ENCODE results near the gene DNAJC24. TPM values are rescaled to one million over a fixed set of nuclear protein-coding genes. Genes with fewer than 3 reads are reported as not detected.

DNAJC24 gene
- polyA plus RNA-seq, 1 donor from 2014 or later: 12.2 TPM

- Mint-ChIP-seq H3K4me1 (peaks cover 7 to 12% (median 9%) of the 10 kb centered on the region in 3 donors), H3K4me3 (peak overlapping the region in 1 of 4 donors; percentile 72), H3K9me3 (no peaks in the 10 kb centered on the region), H3K27ac (no peak overlapping the region), H3K27me3 (no peaks in the 10 kb centered on the region), H3K36me3 (peaks cover 3% of the 10 kb centered on the region)
These were observed 6.2 kb downstream of the DNAJC24 start for GRCh38 chr11:31375879-31376278.

DNA sequence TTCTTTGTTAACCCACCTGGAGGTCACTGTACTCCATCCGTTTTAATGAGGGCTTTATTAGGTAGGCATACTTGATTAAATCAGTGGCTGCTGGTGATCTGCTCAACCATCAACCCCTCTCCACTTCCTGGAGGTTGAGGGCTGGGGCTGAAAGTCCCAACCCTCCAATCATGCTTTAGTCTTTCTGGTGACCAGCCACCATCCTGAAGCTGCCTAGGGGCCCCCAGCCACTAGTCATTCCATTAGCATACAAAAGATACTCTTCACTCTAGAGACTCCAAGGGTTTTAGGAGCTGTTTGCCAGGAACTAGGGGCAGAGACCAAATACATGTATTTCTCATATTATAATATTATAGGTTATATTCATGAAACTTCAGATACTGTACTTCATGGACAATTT is 13.5 kb downstream of the DNAJC24 start:
- H3K27ac Mint-ChIP-seq: no peak overlapping the region
- H3K4me1 Mint-ChIP-seq: no peaks in the 10 kb centered on the region
- H3K36me3 Mint-ChIP-seq: peaks cover 7% of the 10 kb centered on the region
- H3K27me3 Mint-ChIP-seq: no peaks in the 10 kb centered on the region
- H3K9me3 Mint-ChIP-seq: no peaks in the 10 kb centered on the region
- H3K4me3 Mint-ChIP-seq: no peak overlapping the region

GRCh38 chr11:31387379-31387778 is 17.7 kb downstream of the DNAJC24 start:
- Mint-ChIP-seq H3K36me3 (peaks cover 9% of the 10 kb centered on the region), H3K4me1 (peaks cover 0 to 2% (median 0%) of the 10 kb centered on the region in 3 donors), H3K4me3 (no peak overlapping the region), H3K27me3 (no peaks in the 10 kb centered on the region), H3K27ac (no peak overlapping the region), H3K9me3 (peaks cover 1 to 9% (median 3%) of the 10 kb centered on the region in 3 donors)

DNA sequence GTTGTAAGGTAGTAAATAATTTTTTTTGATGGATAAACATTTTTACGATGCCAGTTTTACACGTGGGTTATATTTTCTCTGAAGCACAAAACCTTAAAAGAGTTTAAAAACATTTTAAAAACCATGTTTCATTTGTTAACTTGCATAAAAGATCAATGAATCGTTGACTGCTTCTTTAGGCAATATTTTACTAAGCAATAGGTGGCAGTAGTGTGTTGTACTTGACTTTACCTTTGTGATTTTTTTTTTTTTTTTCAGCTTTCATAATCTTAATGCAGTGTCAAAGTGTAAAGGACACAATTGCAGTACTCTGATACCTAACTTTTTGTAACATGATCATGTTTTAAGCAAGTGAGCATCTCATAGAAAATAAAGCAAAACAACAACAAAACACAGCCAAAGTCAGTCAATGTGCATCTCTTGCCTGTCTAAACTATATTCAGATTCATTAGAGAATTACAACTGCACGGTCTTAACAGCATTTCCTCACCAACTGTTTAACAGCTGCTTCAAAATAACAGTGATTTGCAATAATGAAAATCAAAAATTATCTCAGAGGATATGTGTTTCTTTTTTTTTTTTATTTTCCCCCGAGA is 27.7 kb downstream of the DNAJC24 start:
- no peak overlapping the region for H3K27ac Mint-ChIP-seq
- H3K27me3 Mint-ChIP-seq: no peaks in the 10 kb centered on the region
- peaks cover 5% of the 10 kb centered on the region for H3K36me3 Mint-ChIP-seq

GRCh38 chr11:31404614-31405013 is 35.0 kb downstream of the DNAJC24 start:
- Mint-ChIP-seq H3K27ac (no peak overlapping the region), H3K27me3 (no peaks in the 10 kb centered on the region), H3K4me1 (peaks cover 2 to 6% (median 3%) of the 10 kb centered on the region in 3 donors), H3K9me3 (no peaks in the 10 kb centered on the region), H3K4me3 (no peak overlapping the region), H3K36me3 (peaks cover 8% of the 10 kb centered on the region)

More for the DNA sequence above, 27.7 kb downstream of the DNAJC24 start:
- H3K4me1 Mint-ChIP-seq: peaks cover 3 to 6% (median 5%) of the 10 kb centered on the region in 3 donors
- H3K9me3 Mint-ChIP-seq: peaks cover 0 to 5% (median 0%) of the 10 kb centered on the region in 3 donors
- no peak overlapping the region for H3K4me3 Mint-ChIP-seq

- H3K9me3 Mint-ChIP-seq: peaks cover 0 to 3% (median 2%) of the 10 kb centered on the region in 3 donors
- H3K4me3 Mint-ChIP-seq: no peak overlapping the region
- H3K36me3 Mint-ChIP-seq: peaks cover 16% of the 10 kb centered on the region
- H3K4me1 Mint-ChIP-seq: peaks cover 0 to 6% (median 2%) of the 10 kb centered on the region in 3 donors
- no peak overlapping the region for H3K27ac Mint-ChIP-seq
- H3K27me3 Mint-ChIP-seq: no peaks in the 10 kb centered on the region
These were observed 38.5 kb downstream of the DNAJC24 start for GRCh38 chr11:31408201-31408600.

DNA sequence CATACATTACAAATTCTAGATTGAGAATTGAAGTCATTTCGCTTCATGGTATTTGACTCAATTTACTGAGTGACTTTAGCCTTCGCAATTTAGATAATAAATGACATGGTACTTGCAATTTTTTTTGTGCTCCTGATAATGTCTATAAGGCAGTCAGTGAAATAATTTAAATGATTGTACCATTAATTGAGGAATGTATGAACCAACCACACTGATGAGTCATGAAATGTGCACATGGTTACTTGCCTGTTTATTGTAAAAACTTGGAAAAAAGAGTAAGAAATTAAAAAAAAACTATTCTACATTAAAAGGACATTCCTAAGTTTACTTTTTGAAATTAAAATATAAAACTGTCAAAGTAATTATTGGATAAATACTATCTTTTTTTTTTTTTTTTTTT is 43.3 kb downstream of the DNAJC24 start:
- peaks cover 0 to 3% (median 2%) of the 10 kb centered on the region in 3 donors for H3K9me3 Mint-ChIP-seq
- no peaks in the 10 kb centered on the region for H3K27me3 Mint-ChIP-seq
- no peak overlapping the region for H3K27ac Mint-ChIP-seq
- H3K4me3 Mint-ChIP-seq: no peak overlapping the region
- peaks cover 20% of the 10 kb centered on the region for H3K36me3 Mint-ChIP-seq
- peaks cover 0 to 6% (median 2%) of the 10 kb centered on the region in 3 donors for H3K4me1 Mint-ChIP-seq

GRCh38 chr11:31414338-31414737 is 44.7 kb downstream of the DNAJC24 start:
- H3K27ac Mint-ChIP-seq: no peak overlapping the region
- H3K4me1 Mint-ChIP-seq: peaks cover 0 to 2% (median 0%) of the 10 kb centered on the region in 3 donors
- H3K36me3 Mint-ChIP-seq: peaks cover 20% of the 10 kb centered on the region
- H3K9me3 Mint-ChIP-seq: peaks cover 0 to 3% (median 2%) of the 10 kb centered on the region in 3 donors
- H3K27me3 Mint-ChIP-seq: no peaks in the 10 kb centered on the region
- H3K4me3 Mint-ChIP-seq: no peak overlapping the region

DNA sequence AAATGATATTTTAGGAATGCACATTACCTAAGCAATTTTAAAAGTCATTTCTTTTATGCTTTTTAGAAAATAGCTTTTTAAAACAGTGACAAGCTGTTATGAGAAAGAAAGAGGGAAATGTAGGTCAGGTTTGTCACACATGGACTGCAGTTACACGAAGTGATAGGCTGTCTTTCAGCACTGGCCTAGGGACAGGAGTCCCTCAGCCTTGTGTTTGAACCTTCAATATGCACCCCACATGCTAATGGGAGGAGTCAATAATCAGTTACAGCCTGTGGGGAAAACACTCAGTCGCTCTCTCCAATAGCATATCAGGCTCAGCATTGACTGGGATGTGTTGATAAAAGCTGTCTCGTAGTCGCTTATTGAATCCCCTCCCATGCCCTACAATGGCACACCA is 45.8 kb downstream of the DNAJC24 start:
- peaks cover 0 to 2% (median under 1%) of the 10 kb centered on the region in 3 donors for H3K9me3 Mint-ChIP-seq
- H3K4me1 Mint-ChIP-seq: no peaks in the 10 kb centered on the region
- peaks cover 19% of the 10 kb centered on the region for H3K36me3 Mint-ChIP-seq
- H3K27ac Mint-ChIP-seq: no peak overlapping the region
- H3K4me3 Mint-ChIP-seq: no peak overlapping the region
- no peaks in the 10 kb centered on the region for H3K27me3 Mint-ChIP-seq

DNA sequence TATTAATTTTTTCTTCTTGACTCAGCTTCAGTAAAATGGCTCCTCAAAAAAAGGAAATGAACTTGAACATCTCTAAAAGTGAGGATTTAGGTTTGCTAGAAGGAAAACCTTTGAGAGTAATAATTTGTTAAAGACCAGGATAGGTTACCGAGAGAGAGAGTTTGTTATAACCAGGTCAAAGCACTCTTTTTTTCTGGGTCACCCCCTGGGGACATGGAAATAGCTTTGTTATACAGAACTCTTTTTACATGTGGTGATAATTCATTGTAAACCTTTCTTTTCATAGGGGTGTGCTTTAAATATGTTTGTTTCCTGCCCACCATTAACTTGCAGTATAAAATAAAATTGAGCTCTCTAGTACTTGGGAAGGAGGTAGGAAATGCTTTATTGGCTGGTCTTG is 47.7 kb downstream of the DNAJC24 start:
- H3K4me1 Mint-ChIP-seq: no peaks in the 10 kb centered on the region
- H3K27me3 Mint-ChIP-seq: no peaks in the 10 kb centered on the region
- H3K9me3 Mint-ChIP-seq: no peaks in the 10 kb centered on the region
- H3K36me3 Mint-ChIP-seq: peaks cover 10% of the 10 kb centered on the region
- H3K27ac Mint-ChIP-seq: no peak overlapping the region
- no peak overlapping the region for H3K4me3 Mint-ChIP-seq

GRCh38 chr11:31417816-31418215 is 48.2 kb downstream of the DNAJC24 start:
- Mint-ChIP-seq H3K36me3 (peaks cover 11% of the 10 kb centered on the region), H3K9me3 (no peaks in the 10 kb centered on the region), H3K4me3 (no peak overlapping the region), H3K4me1 (no peaks in the 10 kb centered on the region), H3K27me3 (no peaks in the 10 kb centered on the region), H3K27ac (no peak overlapping the region)

DNA sequence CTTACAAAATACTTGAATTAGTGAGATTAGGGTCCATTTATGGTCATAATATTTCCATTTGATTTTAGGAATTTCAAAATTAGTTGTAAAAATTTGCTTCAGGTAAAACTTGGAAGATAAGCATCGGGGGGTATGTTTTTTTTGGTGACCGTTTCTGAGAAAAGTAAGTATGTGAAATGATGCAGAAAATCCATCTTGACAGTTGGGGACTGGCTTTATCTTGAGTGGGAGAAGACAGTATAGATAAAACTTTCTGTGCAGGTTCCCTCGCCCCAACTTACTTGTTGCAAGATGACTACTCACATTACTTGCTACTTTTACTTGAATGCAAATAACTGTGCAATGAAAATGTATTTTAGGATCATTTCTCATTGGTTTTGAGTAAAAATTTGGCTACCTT is 49.5 kb downstream of the DNAJC24 start:
- Mint-ChIP-seq H3K27me3 (no peaks in the 10 kb centered on the region), H3K27ac (no peak overlapping the region), H3K9me3 (no peaks in the 10 kb centered on the region), H3K4me1 (no peaks in the 10 kb centered on the region), H3K36me3 (peaks cover 16% of the 10 kb centered on the region), H3K4me3 (no peak overlapping the region)

DNA sequence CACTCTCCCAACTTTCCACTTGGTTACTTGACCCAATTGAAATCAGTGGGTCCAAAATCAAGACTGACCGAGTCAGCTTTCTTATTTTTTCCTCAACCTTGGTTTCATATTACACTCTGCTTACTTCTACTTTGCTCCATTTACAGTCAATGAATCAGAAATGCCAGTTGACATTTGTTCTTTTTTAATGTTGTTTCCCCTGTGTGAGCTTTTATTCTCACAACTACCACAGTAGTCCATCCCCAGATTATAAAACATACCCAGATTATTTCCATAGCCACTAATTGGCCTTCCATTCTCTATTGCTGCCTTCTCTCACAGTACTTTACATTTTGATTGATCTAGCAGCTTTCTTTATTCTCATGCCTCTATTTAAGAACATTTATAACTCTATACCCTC is 50.0 kb downstream of the DNAJC24 start:
- no peak overlapping the region for H3K27ac Mint-ChIP-seq
- H3K9me3 Mint-ChIP-seq: no peaks in the 10 kb centered on the region
- H3K36me3 Mint-ChIP-seq: peaks cover 14% of the 10 kb centered on the region
- no peaks in the 10 kb centered on the region for H3K27me3 Mint-ChIP-seq
- H3K4me1 Mint-ChIP-seq: no peaks in the 10 kb centered on the region
- H3K4me3 Mint-ChIP-seq: no peak overlapping the region

DNA sequence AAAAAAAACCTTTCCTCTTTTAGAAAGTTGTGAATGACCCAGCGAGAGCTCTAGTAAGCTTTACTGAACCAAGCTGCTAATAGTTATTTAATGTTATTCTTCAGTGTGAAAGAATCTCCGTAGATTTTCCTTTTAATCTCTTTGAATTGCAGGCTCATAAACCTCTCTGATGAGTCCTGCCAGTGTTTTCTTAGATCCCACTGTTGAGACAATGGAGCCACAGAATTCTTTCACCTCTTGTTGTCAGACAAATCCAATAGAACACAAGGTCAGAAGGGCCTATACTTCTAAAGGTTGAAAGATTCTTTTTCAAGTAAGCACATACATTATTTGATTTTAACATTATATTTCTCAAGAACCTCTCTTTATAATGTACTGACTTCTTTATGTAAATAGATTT is 52.2 kb downstream of the DNAJC24 start:
- H3K27me3 Mint-ChIP-seq: no peaks in the 10 kb centered on the region
- peaks cover 0 to 1% (median 0%) of the 10 kb centered on the region in 3 donors for H3K4me1 Mint-ChIP-seq
- H3K36me3 Mint-ChIP-seq: peaks cover 13% of the 10 kb centered on the region
- H3K27ac Mint-ChIP-seq: no peak overlapping the region
- H3K9me3 Mint-ChIP-seq: no peaks in the 10 kb centered on the region
- H3K4me3 Mint-ChIP-seq: no peak overlapping the region

DNA sequence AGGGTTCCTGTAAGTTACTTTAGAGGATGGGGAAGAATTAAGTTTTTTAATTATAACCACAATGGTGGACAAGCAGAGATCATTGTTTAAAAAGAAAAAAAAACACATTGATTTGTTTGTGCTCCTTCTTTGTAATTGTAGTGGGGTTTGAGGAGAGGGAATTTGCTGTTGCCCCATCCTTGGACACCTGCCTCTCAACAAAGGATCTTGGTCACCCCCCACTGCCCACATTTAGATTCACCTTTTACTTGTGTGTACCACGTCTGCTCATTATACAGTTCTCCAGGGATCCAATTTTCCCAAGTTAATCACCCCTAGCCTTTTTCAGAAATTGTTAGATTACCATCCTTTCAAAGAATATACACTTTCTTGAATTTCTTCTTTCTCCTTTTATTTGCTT is 53.0 kb downstream of the DNAJC24 start:
- H3K27ac Mint-ChIP-seq: no peak overlapping the region
- H3K4me1 Mint-ChIP-seq: peaks cover 0 to 1% (median 0%) of the 10 kb centered on the region in 3 donors
- H3K4me3 Mint-ChIP-seq: no peak overlapping the region
- H3K36me3 Mint-ChIP-seq: peaks cover 13% of the 10 kb centered on the region
- H3K9me3 Mint-ChIP-seq: no peaks in the 10 kb centered on the region
- H3K27me3 Mint-ChIP-seq: no peaks in the 10 kb centered on the region

- no peak overlapping the region for H3K27ac Mint-ChIP-seq
- H3K36me3 Mint-ChIP-seq: peaks cover 11% of the 10 kb centered on the region
- H3K9me3 Mint-ChIP-seq: no peaks in the 10 kb centered on the region
- no peak overlapping the region for H3K4me3 Mint-ChIP-seq
- no peaks in the 10 kb centered on the region for H3K27me3 Mint-ChIP-seq
- peaks cover 0 to 1% (median 0%) of the 10 kb centered on the region in 3 donors for H3K4me1 Mint-ChIP-seq
These were observed 55.0 kb downstream of the DNAJC24 start for GRCh38 chr11:31424652-31425051.

Measured in IgD-negative memory B cell (primary cell).